ENCODE data around the gene ACD. TPM values are rescaled to one million over a fixed set of nuclear protein-coding genes. Genes with fewer than 3 reads are reported as not detected.

ACD gene
- total and polyA plus RNA-seq, 2 of the 4 experiments (the other 2 are of a cell fraction): 15.6 to 31.1 TPM

DNA sequence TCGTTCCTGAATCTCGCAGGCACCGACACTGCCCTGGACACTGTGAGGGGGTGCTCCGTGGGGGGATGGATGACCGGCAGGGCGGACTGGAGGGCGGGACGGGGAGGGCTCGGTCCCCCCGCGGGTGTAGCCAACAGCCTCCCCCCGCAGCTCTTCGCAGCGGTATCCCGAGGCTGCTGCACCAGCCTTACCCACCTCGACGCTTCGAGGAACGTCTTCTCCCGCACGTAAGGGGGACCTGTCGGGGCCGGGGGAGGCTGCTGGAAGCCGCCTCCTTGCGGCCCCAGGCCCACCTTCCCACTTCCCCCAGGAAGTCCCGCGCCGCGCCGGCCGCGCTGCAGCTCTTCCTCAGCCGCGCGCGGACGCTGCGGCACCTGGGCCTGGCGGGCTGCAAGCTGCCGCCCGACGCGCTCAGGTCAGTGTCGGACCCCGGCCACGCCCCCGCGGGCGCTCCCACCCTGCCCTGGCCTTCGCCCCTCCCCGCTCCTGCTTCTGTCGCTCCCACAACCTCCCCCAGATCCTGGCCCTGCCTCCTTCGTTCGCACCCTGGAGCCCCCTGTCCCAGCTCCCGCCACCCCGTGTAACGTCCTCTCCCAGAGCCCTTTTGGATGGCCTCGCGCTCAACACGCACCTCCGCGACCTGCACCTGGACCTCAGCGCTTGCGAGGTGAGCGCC lies 11.8 kb downstream of the ACD start:
- Histone ChIP-seq H3K18ac (ENCODE audit: low read depth, low read length) (no peak overlapping the region), H3K9me3 (ENCODE audit: control insufficient read depth, insufficient read depth, low read length) (no peaks in the 10 kb centered on the region), H3K4ac (ENCODE audit: low read depth, low read length) (no peak overlapping the region), H4K5ac (ENCODE audit: low read depth, low read length) (no peak overlapping the region), H2AFZ (replicated peaks; ENCODE audit: low read length, poor library complexity) (no peak overlapping the region), H3K4me2 (ENCODE audit: low read depth, low read length) (no peak overlapping the region), H2BK20ac (ENCODE audit: low read depth, low read length) (no peak overlapping the region), H3K27ac (ENCODE audit: insufficient read depth, low read length) (no peak overlapping the region), H3K79me1 (ENCODE audit: low read depth in 1 of 2, low read length in 2 of 2) (no peaks in the 10 kb centered on the region), H2BK5ac (ENCODE audit: low read depth, low read length, poor library complexity, severe bottlenecking) (no peak overlapping the region), H3K14ac (replicated peaks; ENCODE audit: low read depth, low read length) (no peak overlapping the region), H2BK15ac (ENCODE audit: low read depth, low read length) (no peak overlapping the region), H2AK9ac (replicated peaks; ENCODE audit: low read depth, low read length, poor library complexity) (no peak overlapping the region), H3K9me1 (ENCODE audit: insufficient read depth, low read length) (no peaks in the 10 kb centered on the region), H4K20me1 (ENCODE audit: insufficient read depth, low read length) (peaks cover 9% of the 10 kb centered on the region), H3K9ac (ENCODE audit: low read depth, low read length) (no peak overlapping the region), H3K4me1 (ENCODE audit: control insufficient read depth, insufficient read depth, low read length) (no peaks in the 10 kb centered on the region), H2AK5ac (ENCODE audit: low read depth, low read length) (no peak overlapping the region), H3K27me3 (ENCODE audit: control insufficient read depth, insufficient read depth, low read length) (peaks cover 79% of the 10 kb centered on the region), H2BK120ac (ENCODE audit: low read depth, low read length) (no peak overlapping the region), H4K91ac (ENCODE audit: insufficient read depth, low read depth, low read length) (no peak overlapping the region), H3K4me3 (ENCODE audit: insufficient read depth, low read depth, low read length) (no peak overlapping the region), H3K23ac (ENCODE audit: low read depth, low read length) (no peak overlapping the region), H3K36me3 (ENCODE audit: control insufficient read depth, insufficient read depth, low read length) (no peaks in the 10 kb centered on the region), H4K8ac (ENCODE audit: low read depth in 2 of 2, low read length in 2 of 2) (no peak overlapping the region), H3K56ac (ENCODE audit: extremely low read depth, insufficient read depth, low read length) (no peak overlapping the region)
- intact Hi-C loops (cut with micrococcal nuclease): no loop called here
- in situ Hi-C loops (cut with MboI; ENCODE audit: low sequenced_read_pairs): no loop called here
- ChIA-PET CTCF (no interaction called here), POLR2A (ENCODE audit: unreplicated experiment) (no interaction called here)
- DNase-seq: no peak
- no TSS peak for BruUV-seq (replicated peaks)
- dilution Hi-C loops (cut with HindIII; ENCODE audit: low sequenced_read_pairs, unreplicated experiment): no loop called here
- WGBS, 2 experiments (ENCODE audit: extremely low coverage in 2 of 2, insufficient read length in 1 of 2): 16% methylated on average over 30 of the region's 65 CpGs; no CpG with 5 or more reads in 1 of the 2 experiments
- no peak for ATAC-seq (ENCODE audit: low read depth)
- TF ChIP-seq RFX5 (IDR thresholded peaks at IDR 0.05; ENCODE audit: low read depth, low read length): no peak

Data from IMR-90 (cell line).